Endodermal cell (in vitro differentiated cells): ENCODE measurements around the gene ZNF543. TPM values are rescaled to one million over a fixed set of nuclear protein-coding genes. Genes with fewer than 3 reads are reported as not detected.

Experiments
- DNase-seq: peaks from one replicate; pipeline ENCODE4 v3.0.0-alpha.2; 2017
- H3K27ac ChIP-seq: 2 replicates; pipeline ENCODE4 v1.5.1; 2013; ENCODE audit warnings: mild to moderate bottlenecking, low read depth, low read length, moderate library complexity
- H3K27me3 ChIP-seq: 2 replicates; pipeline ENCODE4 v1.6.1; 2013; ENCODE audit warnings: mild to moderate bottlenecking, low read length, moderate library complexity; ENCODE audit not compliant: insufficient read depth, control insufficient read depth, poor library complexity, severe bottlenecking
- H3K36me3 ChIP-seq: 2 replicates; pipeline ENCODE4 v1.7.0; 2013; ENCODE audit warnings: mild to moderate bottlenecking, low read length, moderate library complexity; ENCODE audit not compliant: control insufficient read depth, insufficient read depth
- H3K4me1 ChIP-seq: one replicate; pipeline ENCODE4 v1.7.0; 2013; ENCODE audit warnings: low read length; ENCODE audit not compliant: control insufficient read depth, insufficient read depth
- H3K4me3 ChIP-seq: 2 replicates; pipeline ENCODE4 v1.5.1; 2013; ENCODE audit warnings: mild to moderate bottlenecking, low read length, moderate library complexity
- H3K9ac ChIP-seq: 2 replicates; pipeline ENCODE4 v1.6.1; 2013; ENCODE audit warnings: mild to moderate bottlenecking, low read length, moderate library complexity; ENCODE audit not compliant: poor library complexity, severe bottlenecking; ENCODE audit errors: extremely low read depth
- H3K9me3 ChIP-seq: 2 replicates; pipeline ENCODE4 v1.6.1; 2013; ENCODE audit warnings: mild to moderate bottlenecking, low read length, moderate library complexity; ENCODE audit not compliant: control insufficient read depth
- H3K27ac Mint-ChIP-seq: 2 replicates; pipeline ENCODE4 v1.8.0; 2020; ENCODE audit warnings: mixed read lengths
- H3K27me3 Mint-ChIP-seq: 2 replicates; pipeline ENCODE4 v1.8.0; 2021; ENCODE audit warnings: mild to moderate bottlenecking, mixed read lengths; ENCODE audit not compliant: insufficient read depth
- H3K36me3 Mint-ChIP-seq: 2 replicates; pipeline ENCODE4 v1.8.0; 2020; ENCODE audit warnings: low read depth, mixed read lengths
- H3K4me1 Mint-ChIP-seq: 2 replicates; pipeline ENCODE4 v1.8.0; 2020; ENCODE audit warnings: mixed read lengths
- H3K4me3 Mint-ChIP-seq: 2 replicates; pipeline ENCODE4 v1.8.0; 2020; ENCODE audit warnings: mild to moderate bottlenecking, moderate library complexity, mixed read lengths
- H3K9me3 Mint-ChIP-seq: 2 replicates; pipeline ENCODE4 v1.8.0; 2020; ENCODE audit warnings: mild to moderate bottlenecking, mixed read lengths
- WGBS, 2 experiments: methylation state at CpG; one replicate each; pipeline versions ENCODE4 v1.1.5 to v1.1.7; 2013; ENCODE audit warnings: missing lambda C conversion rate in 2 of 2, mixed read lengths in 1 of 2; ENCODE audit not compliant: insufficient coverage in 1 of 2, insufficient read length in 1 of 2; 5-methylcytosine and 5-hydroxymethylcytosine counted together
- total RNA-seq, 2 donors: library from RNA; stranded (reverse); fragmentation: NEBNext Ultra II Directional in 1 of 2; extraction: Animal tissue kit (Norgen Biotek cat#: 25700) in 1 of 2; gene quantifications; 2 replicates in 1 of 2; 3 replicates in 1 of 2; pipeline ENCODE4 v1.2.1, GENCODE V29; 2021
- TF ChIP-seq, protein P1 (sequence below): fragments of 200-600 bp; sonication (generic); conservative IDR thresholded peaks from 2 replicates; pipeline ENCODE4 v1.5.0; 2021; ENCODE audit warnings: antibody characterized with exemption, mild to moderate bottlenecking

The ZNF543 gene
- total RNA-seq, 2 donors from 2014 or later: 6.2 to 13.4 TPM

- Histone ChIP-seq H3K4me3 (peak overlapping the region; percentile 91), H3K27me3 (peaks cover 21% of the 10 kb centered on the region), H3K9me3 (no peaks in the 10 kb centered on the region), H3K4me1 (peaks cover 2% of the 10 kb centered on the region), H3K36me3 (peaks cover 26% of the 10 kb centered on the region), H3K27ac (no peak overlapping the region), H3K9ac (peak overlapping the region; percentile 90)
- Mint-ChIP-seq H3K9me3 (no peaks in the 10 kb centered on the region), H3K4me1 (peaks cover 12% of the 10 kb centered on the region), H3K27me3 (peaks cover 23% of the 10 kb centered on the region), H3K36me3 (peaks cover 25% of the 10 kb centered on the region), H3K27ac (peak overlapping the region; percentile 94), H3K4me3 (peak overlapping the region; percentile 83)
- no peak for DNase-seq
- TF ChIP-seq, protein P1, sequence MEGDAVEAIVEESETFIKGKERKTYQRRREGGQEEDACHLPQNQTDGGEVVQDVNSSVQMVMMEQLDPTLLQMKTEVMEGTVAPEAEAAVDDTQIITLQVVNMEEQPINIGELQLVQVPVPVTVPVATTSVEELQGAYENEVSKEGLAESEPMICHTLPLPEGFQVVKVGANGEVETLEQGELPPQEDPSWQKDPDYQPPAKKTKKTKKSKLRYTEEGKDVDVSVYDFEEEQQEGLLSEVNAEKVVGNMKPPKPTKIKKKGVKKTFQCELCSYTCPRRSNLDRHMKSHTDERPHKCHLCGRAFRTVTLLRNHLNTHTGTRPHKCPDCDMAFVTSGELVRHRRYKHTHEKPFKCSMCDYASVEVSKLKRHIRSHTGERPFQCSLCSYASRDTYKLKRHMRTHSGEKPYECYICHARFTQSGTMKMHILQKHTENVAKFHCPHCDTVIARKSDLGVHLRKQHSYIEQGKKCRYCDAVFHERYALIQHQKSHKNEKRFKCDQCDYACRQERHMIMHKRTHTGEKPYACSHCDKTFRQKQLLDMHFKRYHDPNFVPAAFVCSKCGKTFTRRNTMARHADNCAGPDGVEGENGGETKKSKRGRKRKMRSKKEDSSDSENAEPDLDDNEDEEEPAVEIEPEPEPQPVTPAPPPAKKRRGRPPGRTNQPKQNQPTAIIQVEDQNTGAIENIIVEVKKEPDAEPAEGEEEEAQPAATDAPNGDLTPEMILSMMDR: no peak
- WGBS, 2 experiments: 64% methylated on average over 7 to 8 of the region's 8 CpGs
Measured at GRCh38 chr19:57321116-57321515, 844 bp downstream of the ZNF543 start.

DNA sequence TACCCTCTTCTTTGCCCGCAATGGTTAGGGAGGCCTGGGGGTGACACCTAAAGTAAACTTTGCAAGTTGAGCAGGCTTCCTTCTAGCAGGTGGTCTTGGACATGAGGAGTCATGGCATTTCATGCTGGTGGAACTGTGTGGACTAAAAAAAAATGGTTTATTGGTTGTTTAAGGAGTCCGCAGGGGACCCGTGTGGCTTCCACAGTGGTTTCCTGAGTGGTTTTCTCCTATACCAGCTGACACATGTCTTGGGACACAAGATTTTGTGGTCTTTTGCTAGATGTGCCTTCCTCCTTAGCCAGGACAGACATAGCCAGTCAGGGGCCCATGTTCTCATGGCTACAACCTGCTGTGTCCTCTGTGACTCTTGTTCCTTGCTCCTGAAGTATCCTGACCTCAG, 1.5 kb downstream of the ZNF543 start:
- Mint-ChIP-seq H3K27me3 (peaks cover 17% of the 10 kb centered on the region), H3K4me1 (peaks cover 12% of the 10 kb centered on the region), H3K36me3 (peaks cover 28% of the 10 kb centered on the region), H3K4me3 (peak overlapping the region; percentile 83), H3K9me3 (no peaks in the 10 kb centered on the region), H3K27ac (no peak overlapping the region)
- 93 to 95% methylated on average over 2 to 3 of the region's 3 CpGs for WGBS, 2 experiments
- Histone ChIP-seq H3K36me3 (peaks cover 29% of the 10 kb centered on the region), H3K4me3 (peak overlapping the region; percentile 91), H3K4me1 (peaks cover 2% of the 10 kb centered on the region), H3K9me3 (no peaks in the 10 kb centered on the region), H3K9ac (peak overlapping the region; percentile 90), H3K27ac (no peak overlapping the region), H3K27me3 (peaks cover 15% of the 10 kb centered on the region)
- TF ChIP-seq, protein P1: no peak
- DNase-seq: no peak

DNA sequence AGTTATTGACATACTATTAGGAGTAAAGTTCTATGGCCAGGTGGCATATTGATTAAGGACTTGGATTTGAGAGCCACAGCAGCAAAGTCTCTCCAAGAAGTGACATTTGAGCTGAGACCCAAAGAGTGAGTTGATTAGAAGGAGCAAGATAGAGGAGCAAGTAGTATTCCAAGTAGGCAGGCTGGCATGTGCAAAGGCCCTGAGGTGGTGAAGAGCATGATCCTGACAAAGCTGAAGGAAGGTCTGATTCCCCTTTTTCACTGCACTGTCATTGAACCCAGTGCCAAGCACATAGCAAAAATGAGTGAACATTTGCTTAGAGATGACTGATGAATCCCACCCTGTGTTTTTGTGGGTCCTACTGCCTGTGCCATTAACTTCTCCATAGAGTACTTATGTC, 4.7 kb downstream of the ZNF543 start:
- Histone ChIP-seq H3K27me3 (no peaks in the 10 kb centered on the region), H3K27ac (no peak overlapping the region), H3K9ac (no peak overlapping the region), H3K9me3 (no peaks in the 10 kb centered on the region), H3K4me1 (peaks cover 2% of the 10 kb centered on the region), H3K36me3 (peaks cover 59% of the 10 kb centered on the region), H3K4me3 (no peak overlapping the region)
- no peak overlapping the region for H3K27ac Mint-ChIP-seq
- H3K9me3 Mint-ChIP-seq: peaks cover 11% of the 10 kb centered on the region
- no peak for DNase-seq
- H3K4me3 Mint-ChIP-seq: no peak overlapping the region
- peaks cover 58% of the 10 kb centered on the region for H3K36me3 Mint-ChIP-seq
- TF ChIP-seq, protein P1: no peak
- H3K4me1 Mint-ChIP-seq: peaks cover 12% of the 10 kb centered on the region
- H3K27me3 Mint-ChIP-seq: no peaks in the 10 kb centered on the region
